Loucy (cell line): Measurements from ENCODE around the gene ARMCX5.

ENCODE experiments used
- EZH2phosphoT487 ChIP-seq: fragments of 200-600 bp; IDR thresholded peaks from 2 replicates; pipeline ENCODE4 v1.6.1; 2018; ENCODE audit warnings: antibody characterized with exemption, mild to moderate bottlenecking, moderate library complexity, borderline replicate concordance
- TF ChIP-seq, protein P1 (sequence below): fragments of 200-600 bp; sonication (generic); conservative IDR thresholded peaks from 2 replicates; pipeline ENCODE4 v1.5.1; 2014; ENCODE audit warnings: mild to moderate bottlenecking, antibody characterized with exemption, low read length

DNA sequence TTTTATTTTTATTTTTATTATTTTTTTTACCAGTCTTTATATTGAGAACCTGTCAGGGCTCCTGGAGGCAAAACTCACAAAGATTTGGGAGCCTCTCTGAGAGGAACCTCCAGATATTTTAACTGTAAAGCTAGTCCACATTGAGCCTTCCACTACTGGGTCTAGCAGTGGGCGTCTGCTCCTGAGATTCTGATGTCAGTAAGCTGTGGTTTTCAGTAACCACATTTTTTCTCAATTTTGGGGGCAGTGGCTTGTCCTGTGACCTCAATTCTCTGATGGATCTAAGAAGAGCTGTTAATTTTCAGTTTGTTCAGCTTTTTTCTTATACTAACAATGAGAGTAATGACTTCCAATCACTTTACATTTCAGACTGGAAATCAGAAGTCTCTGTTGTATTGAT, 28.3 kb downstream of the ARMCX5 start:
- TF ChIP-seq, protein P1, sequence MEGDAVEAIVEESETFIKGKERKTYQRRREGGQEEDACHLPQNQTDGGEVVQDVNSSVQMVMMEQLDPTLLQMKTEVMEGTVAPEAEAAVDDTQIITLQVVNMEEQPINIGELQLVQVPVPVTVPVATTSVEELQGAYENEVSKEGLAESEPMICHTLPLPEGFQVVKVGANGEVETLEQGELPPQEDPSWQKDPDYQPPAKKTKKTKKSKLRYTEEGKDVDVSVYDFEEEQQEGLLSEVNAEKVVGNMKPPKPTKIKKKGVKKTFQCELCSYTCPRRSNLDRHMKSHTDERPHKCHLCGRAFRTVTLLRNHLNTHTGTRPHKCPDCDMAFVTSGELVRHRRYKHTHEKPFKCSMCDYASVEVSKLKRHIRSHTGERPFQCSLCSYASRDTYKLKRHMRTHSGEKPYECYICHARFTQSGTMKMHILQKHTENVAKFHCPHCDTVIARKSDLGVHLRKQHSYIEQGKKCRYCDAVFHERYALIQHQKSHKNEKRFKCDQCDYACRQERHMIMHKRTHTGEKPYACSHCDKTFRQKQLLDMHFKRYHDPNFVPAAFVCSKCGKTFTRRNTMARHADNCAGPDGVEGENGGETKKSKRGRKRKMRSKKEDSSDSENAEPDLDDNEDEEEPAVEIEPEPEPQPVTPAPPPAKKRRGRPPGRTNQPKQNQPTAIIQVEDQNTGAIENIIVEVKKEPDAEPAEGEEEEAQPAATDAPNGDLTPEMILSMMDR, result no peak
- no peak for TF ChIP-seq EZH2phosphoT487
